ENCODE results near the gene DDB1. TPM values are rescaled to one million over a fixed set of nuclear protein-coding genes. Genes with fewer than 3 reads are reported as not detected.

DDB1 gene
- 100 to 1,000 TPM; 126 to 132 (median 130) TPM for total RNA-seq
- 103 TPM for polyA plus RNA-seq
- long read RNA-seq, donor 1, full-length matches to known transcripts: 214 of 312 reads
- long read RNA-seq, donor 1, partial matches to known transcripts: 85 of 312 reads
- long read RNA-seq, donor 1, other reads (novel, unspliced or antisense): 13 of 312 reads
- long read RNA-seq, donor 2, full-length matches to known transcripts: 176 of 215 reads
- long read RNA-seq, donor 2, partial matches to known transcripts: 30 of 215 reads
- long read RNA-seq, donor 2, other reads (novel, unspliced or antisense): 9 of 215 reads
- long read RNA-seq, donor 3, full-length matches to known transcripts: 728 of 936 reads
- long read RNA-seq, donor 3, partial matches to known transcripts: 160 of 936 reads
- long read RNA-seq, donor 3, other reads (novel, unspliced or antisense): 48 of 936 reads
- long read RNA-seq, donor 4, full-length matches to known transcripts: 143 of 184 reads
- long read RNA-seq, donor 4, partial matches to known transcripts: 31 of 184 reads
- long read RNA-seq, donor 4, other reads (novel, unspliced or antisense): 10 of 184 reads

DNA sequence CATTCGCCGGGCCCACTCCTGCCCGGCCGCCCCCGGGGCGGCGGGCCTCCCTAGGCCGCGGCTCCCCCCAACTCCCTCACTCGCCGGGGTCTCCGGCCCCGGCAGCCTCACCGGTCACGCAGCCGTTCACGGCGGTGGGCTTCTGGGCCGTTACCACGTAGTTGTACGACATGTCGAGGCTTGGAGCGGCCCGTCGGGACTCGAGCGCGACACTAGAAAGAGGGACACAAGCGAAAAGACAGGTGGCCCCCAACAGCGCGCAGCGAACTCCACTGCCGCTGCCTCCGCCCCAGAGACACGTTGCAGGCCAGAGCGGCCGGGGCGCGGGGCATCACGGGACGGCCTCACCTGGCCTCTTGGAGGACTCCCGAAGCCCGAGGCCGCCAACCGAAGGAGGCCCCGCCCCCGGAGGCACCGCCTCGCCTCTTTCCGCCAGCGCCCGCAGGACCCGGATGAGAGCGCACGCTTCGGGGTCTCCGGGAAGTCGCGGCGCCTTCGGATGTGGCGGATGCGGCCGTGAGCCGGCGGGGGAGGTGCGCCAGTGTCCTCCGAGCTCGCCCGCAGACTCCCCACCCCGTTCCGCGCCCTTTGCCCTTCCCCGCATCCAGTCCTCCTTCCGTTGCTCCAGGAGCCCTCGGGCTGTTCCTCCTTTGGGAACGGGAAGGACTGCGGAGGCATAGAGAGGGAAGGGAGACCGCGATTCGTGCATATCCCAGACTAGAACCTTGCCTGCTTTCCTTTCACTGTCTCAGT, at the start of gene DDB1, which contains the start of gene TKFC:
Gene DDB1, minus strand, starts transcription at position 309 of the 753 bp plus-strand sequence. Its CDS starts 137 bp downstream, at position 172.
Gene TKFC, plus strand, starts transcription at position 432 of the 753 bp plus-strand sequence. CDS start 1,501 bp downstream, outside the sequence.
- Histone ChIP-seq H3K27me3 (ENCODE audit: control insufficient read depth, insufficient read depth) (no peaks in the 10 kb centered on the region), H3K27ac (ENCODE audit: low read length) (peak within 1 kb of the TSS; percentile 95), H3K4me3 (ENCODE audit: low read length) (peak within 1 kb of the TSS; percentile 97), H3K4me1 (ENCODE audit: control insufficient read depth, insufficient read depth, low read length) (peaks cover 4% of the 10 kb centered on the region), H3K9me3 (ENCODE audit: control insufficient read depth, low read length) (no peaks in the 10 kb centered on the region)
- DNase-seq: peak; percentile 96 to 99 (median 98)
- intact Hi-C loops (cut with DNase I): no loop called here
- ATAC-seq: peak; percentile 97
- under 1% methylated on average over 80 of the region's 81 CpGs for WGBS

DNA sequence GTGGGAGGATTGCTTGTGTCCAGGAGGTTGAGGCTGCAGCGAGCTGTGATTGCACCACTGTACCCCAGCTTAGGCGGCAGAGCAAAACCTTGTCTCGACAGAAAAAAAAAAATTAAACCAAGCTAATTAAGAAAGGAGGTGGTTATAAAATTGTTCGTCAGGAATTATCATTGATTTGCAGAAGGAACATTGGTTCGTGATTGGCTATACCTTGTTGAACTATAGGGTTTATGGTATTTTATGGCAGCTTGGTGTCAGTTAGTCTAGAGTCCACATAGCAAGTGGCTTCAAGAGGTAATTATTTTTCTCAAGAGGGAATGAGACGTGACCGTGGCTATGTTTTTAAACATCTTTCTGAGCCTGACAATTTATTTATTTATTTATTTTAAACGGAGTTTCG, 48.0 kb upstream of the DDB1 start:
- no peak for DNase-seq
- WGBS: 96% methylated on average over 9 of the region's 9 CpGs
- ATAC-seq: no peak
- H3K4me3 ChIP-seq (ENCODE audit: low read length): no peak overlapping the region
- no peaks in the 10 kb centered on the region for H3K4me1 ChIP-seq (ENCODE audit: control insufficient read depth, insufficient read depth, low read length)
- no peaks in the 10 kb centered on the region for H3K27me3 ChIP-seq (ENCODE audit: control insufficient read depth, insufficient read depth)
- H3K27ac ChIP-seq (ENCODE audit: low read length): no peak overlapping the region
- H3K9me3 ChIP-seq (ENCODE audit: control insufficient read depth, low read length): no peaks in the 10 kb centered on the region
- intact Hi-C loops (cut with DNase I): loop anchor here in 3 of 4 donors (5.0 to 10.0 kb wide), 2 partner anchors 44 to 126 kb away; no protein-coding TSS in a partner anchor

DNA sequence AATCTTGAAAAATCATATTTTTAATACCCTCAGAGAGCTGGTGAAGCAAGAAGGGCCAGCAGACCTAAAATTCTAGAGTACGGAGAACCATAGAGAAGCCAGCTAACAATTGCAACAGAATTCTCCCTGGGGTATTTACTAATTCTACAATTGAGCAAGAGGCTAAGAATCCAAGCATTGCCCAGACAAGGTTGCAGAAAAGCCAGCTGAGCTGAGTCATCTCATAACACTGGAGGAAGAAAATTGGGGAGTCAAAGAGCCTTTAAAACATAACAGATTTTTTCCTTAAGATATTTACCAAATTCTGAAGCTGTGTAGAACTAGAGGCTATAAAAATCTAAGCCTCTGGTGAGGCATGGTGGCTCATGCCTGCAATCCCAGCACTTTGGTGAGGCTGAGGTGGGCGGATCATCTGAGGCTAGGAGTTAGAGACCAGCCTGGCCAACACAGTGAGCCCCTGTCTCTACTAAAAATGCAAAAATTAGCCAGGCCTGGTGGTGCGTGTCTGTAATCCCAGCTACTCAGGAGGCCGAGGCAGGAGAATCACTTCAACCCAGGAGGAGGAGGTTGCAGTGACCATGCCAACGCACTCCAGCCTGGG, 45.9 kb upstream of the DDB1 start:
- peak in 1 of 3 donors; percentile 36 for DNase-seq

DNA sequence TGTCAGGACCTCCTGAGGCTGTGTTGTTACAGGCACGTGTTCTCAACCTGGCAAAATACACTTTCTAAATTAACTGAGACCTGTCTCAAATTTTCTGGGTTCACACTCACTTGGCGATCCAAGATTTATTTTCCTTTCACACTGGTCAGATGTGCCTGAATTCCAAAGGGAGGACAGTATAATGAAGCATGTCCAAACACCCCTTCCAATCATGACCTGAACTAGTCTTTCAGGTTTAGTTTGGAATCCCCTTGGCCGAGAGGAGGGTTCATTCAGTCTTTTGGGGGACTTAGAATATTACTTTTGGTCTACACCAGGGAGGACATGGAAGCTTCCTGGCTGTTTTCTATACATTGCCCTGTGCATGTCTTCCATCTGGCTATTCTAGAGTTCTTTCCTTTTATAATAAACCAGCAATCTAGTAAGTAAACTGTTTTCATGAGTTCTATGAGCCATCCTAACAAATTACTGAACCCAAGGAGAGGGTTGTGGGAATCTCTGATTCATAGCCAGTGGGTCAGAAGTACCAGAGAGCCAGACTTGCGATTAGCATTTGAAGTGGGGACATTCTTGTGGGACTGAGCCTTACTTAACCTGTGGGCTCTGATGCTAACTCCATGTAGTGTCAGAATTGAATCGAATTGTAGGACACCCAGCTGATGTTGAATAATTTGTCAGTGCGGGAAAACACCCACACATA, 44.7 kb upstream of the DDB1 start:
- 97% methylated on average over 6 of the region's 6 CpGs for WGBS

More for the DNA sequence above, 45.9 kb upstream of the DDB1 start:
- Histone ChIP-seq H3K4me1 (ENCODE audit: control insufficient read depth, insufficient read depth, low read length) (no peaks in the 10 kb centered on the region), H3K9me3 (ENCODE audit: control insufficient read depth, low read length) (no peaks in the 10 kb centered on the region), H3K4me3 (ENCODE audit: low read length) (no peak overlapping the region), H3K27me3 (ENCODE audit: control insufficient read depth, insufficient read depth) (no peaks in the 10 kb centered on the region), H3K27ac (ENCODE audit: low read length) (peak overlapping the region; percentile 96)
- WGBS: 73% methylated on average over 5 of the region's 5 CpGs
- intact Hi-C loops (cut with DNase I): no loop called here
- peak; percentile 90 to 94 for ATAC-seq

DNA sequence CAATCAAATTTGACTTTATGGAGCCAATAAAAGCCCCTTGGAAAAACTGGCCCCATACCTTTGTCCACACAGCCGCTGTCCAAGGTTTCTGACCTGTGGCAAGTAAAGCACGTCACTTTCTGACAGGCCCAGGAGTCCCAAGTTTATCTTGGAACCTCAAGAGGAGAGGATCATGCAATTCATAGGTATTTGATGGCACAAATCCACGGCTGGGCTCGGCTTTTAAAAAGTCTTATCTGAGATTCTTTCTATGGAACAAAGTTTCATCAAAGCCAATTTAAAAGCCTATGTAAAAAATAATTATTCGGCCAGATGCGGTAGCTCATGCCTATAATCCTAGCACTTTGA, 42.8 kb upstream of the DDB1 start:
- Histone ChIP-seq H3K27me3 (ENCODE audit: control insufficient read depth, insufficient read depth) (no peaks in the 10 kb centered on the region), H3K27ac (ENCODE audit: low read length) (no peak overlapping the region), H3K4me3 (ENCODE audit: low read length) (no peak overlapping the region), H3K9me3 (ENCODE audit: control insufficient read depth, low read length) (no peaks in the 10 kb centered on the region), H3K4me1 (ENCODE audit: control insufficient read depth, insufficient read depth, low read length) (no peaks in the 10 kb centered on the region)
- 78% methylated on average over 6 of the region's 6 CpGs for WGBS
- ATAC-seq (no peak), DNase-seq (no peak)
- intact Hi-C loops (cut with DNase I): no loop called here

More for the DNA sequence above, 44.7 kb upstream of the DDB1 start:
- DNase-seq (no peak), ATAC-seq (no peak)
- intact Hi-C loops (cut with DNase I): no loop called here
- no peak overlapping the region for H3K27ac ChIP-seq (ENCODE audit: low read length)
- no peaks in the 10 kb centered on the region for H3K4me1 ChIP-seq (ENCODE audit: control insufficient read depth, insufficient read depth, low read length)
- no peaks in the 10 kb centered on the region for H3K9me3 ChIP-seq (ENCODE audit: control insufficient read depth, low read length)
- no peaks in the 10 kb centered on the region for H3K27me3 ChIP-seq (ENCODE audit: control insufficient read depth, insufficient read depth)
- H3K4me3 ChIP-seq (ENCODE audit: low read length): no peak overlapping the region

DNA sequence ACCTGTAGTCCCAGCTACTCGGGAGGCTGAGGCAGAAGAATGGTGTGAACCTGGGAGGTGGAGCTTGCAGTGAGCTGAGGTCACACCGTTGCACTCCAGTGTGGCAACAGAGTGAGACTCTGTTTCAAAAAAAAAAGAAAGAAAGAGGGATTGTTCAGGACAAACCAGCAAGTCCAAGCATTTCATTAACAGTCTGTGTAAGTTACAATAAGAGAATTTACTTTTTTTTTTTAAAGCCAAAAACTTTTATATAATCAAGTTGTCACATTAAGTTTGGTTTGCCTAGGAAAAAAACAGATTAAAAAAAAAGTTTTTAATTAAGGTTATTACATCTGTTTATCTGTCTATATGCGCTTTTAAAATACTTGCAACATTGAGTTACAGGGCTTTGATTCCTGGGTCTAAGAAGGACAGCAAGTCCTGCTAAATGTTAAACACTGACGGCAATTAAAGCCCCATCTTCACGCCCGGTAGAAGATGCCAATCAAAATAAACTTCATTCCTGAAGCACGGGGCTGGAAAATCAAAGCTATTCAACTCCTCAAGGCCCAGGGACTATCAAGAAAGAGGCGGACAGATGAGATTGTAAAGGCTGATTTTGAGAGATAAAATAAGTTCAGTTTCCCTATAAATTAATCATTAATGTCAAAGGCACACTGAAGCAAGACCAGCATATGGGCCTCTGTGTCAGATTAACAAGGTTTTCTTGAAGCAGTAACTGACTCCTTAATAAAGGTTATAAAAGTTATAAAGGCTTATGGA, 39.9 kb upstream of the DDB1 start:
- ATAC-seq: no peak
- Histone ChIP-seq H3K27me3 (ENCODE audit: control insufficient read depth, insufficient read depth) (no peaks in the 10 kb centered on the region), H3K4me1 (ENCODE audit: control insufficient read depth, insufficient read depth, low read length) (peaks cover 4% of the 10 kb centered on the region), H3K27ac (ENCODE audit: low read length) (no peak overlapping the region), H3K4me3 (ENCODE audit: low read length) (no peak overlapping the region), H3K9me3 (ENCODE audit: control insufficient read depth, low read length) (no peaks in the 10 kb centered on the region)
- intact Hi-C loops (cut with DNase I): no loop called here
- DNase-seq: no peak
- 82% methylated on average over 8 of the region's 8 CpGs for WGBS

DNA sequence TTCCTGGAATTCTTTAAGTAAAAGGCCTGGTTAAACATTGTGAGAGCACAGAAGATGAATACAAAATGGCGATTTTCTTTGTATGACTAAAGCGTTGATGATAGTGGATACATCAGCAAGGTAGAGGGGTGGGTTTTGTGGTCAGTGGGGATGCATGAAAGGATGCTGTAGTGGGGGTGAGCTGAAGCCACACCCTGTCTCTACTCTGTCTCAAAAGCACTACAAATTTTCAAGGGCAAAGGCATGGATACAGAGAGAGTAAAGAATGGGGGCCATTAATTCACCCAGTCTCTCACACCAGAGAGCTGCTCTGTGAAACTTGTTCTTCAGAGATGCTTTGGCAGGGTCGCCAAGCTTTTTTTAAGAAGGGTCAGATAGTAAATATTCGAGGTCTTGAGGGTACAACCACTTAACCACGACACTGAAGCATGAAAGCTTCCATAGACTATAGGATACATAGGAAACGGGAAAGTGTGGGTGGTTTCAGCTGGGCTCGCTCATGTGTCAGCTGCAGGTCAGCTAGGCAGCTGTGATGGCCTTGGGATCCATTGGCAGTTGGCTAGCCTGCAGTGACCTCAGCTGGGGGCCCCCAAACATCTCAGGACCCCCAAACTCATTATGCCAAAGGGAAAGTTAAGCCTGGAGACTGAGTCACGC, 37.6 kb upstream of the DDB1 start:
- no peak for DNase-seq
- ATAC-seq: no peak
- Histone ChIP-seq H3K4me3 (ENCODE audit: low read length) (no peak overlapping the region), H3K9me3 (ENCODE audit: control insufficient read depth, low read length) (no peaks in the 10 kb centered on the region), H3K27me3 (ENCODE audit: control insufficient read depth, insufficient read depth) (no peaks in the 10 kb centered on the region), H3K4me1 (ENCODE audit: control insufficient read depth, insufficient read depth, low read length) (peaks cover 4% of the 10 kb centered on the region), H3K27ac (ENCODE audit: low read length) (peak overlapping the region; percentile 67)
- WGBS: 93% methylated on average over 8 of the region's 8 CpGs
- intact Hi-C loops (cut with DNase I): no loop called here

DNA sequence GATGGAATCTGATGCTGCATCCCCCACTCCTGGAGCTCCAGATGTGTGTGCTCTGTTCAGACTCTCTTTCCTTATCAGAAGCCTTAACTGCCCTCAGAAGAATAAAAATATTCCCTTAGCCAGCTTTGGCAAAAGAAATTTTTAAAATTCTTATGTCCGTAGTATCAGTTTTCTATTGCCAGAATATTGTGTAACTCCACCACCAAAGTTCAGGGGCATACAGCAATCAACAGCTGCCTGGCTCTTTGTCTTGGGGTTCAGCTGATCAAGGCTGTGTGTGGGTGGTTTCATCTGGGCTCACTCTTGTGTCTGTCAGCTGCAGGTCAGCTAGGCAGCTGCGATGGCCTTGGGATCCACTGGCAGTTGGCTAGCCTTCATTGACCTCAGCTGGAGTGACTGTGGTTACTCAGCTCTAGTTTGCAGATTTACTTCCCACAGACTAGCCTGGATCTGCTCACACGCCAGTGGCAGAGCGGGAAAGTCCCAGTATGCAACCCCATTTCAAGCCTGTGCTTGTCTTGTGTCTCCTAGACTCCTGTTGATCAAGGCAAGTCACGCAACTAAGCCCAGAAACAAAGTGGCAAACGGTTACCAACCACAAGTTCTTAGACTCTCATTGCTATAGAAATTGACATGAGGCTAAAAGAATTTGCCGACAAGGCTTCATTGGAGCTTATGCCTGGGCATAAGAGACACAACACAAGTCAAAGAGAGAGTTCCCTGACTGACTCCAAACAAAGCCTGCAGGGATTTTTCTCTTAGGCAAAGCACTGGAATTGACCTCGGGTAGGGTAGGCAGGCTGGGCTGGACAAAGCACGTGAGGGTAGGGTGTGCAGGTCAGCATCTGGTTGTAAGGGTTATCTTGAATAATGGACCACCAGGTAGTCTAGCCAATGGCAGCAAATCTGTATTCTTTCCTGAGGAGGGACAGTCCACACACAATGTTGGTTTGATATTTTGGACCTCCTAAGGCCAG, 36.8 kb upstream of the DDB1 start:
- peak; percentile 91 to 92 for ATAC-seq
- H3K27ac ChIP-seq (ENCODE audit: low read length): peak overlapping the region; percentile 67
- H3K9me3 ChIP-seq (ENCODE audit: control insufficient read depth, low read length): no peaks in the 10 kb centered on the region
- peak; percentile 60 to 80 (median 76) for DNase-seq
- 77% methylated on average over 9 of the region's 9 CpGs for WGBS
- H3K27me3 ChIP-seq (ENCODE audit: control insufficient read depth, insufficient read depth): no peaks in the 10 kb centered on the region
- no peak overlapping the region for H3K4me3 ChIP-seq (ENCODE audit: low read length)
- intact Hi-C loops (cut with DNase I): no loop called here
- H3K4me1 ChIP-seq (ENCODE audit: control insufficient read depth, insufficient read depth, low read length): peaks cover 4% of the 10 kb centered on the region

DNA sequence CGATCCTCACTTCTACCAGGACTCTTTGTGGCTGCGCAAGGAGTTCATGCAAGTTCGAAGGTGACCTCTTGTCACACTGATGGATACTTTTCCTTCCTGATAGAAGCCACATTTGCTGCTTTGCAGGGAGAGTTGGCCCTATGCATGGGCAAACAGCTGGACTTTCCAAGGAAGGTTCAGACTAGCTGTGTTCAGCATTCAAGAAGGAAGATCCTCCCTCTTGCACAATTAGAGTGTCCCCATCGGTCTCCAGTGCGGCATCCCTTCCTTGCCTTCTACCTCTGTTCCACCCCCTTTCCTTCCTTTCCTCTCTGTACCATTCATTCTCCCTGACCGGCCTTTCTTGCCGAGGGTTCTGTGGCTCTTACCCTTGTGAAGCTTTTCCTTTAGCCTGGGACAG, 35.7 kb upstream of the DDB1 start:
- 80% methylated on average over 7 of the region's 7 CpGs for WGBS
- Histone ChIP-seq H3K4me1 (ENCODE audit: control insufficient read depth, insufficient read depth, low read length) (peaks cover 4% of the 10 kb centered on the region), H3K4me3 (ENCODE audit: low read length) (no peak overlapping the region), H3K27me3 (ENCODE audit: control insufficient read depth, insufficient read depth) (no peaks in the 10 kb centered on the region), H3K9me3 (ENCODE audit: control insufficient read depth, low read length) (no peaks in the 10 kb centered on the region), H3K27ac (ENCODE audit: low read length) (no peak overlapping the region)
- intact Hi-C loops (cut with DNase I): no loop called here
- no peak for ATAC-seq
- DNase-seq: no peak
